ENCODE data around the gene CDC42. TPM values are rescaled to one million over a fixed set of nuclear protein-coding genes. Genes with fewer than 3 reads are reported as not detected.

CDC42 gene
- total and polyA plus RNA-seq, 2 experiments from 2014 or later: 119 to 184 TPM

GRCh38 chr1:22071511-22071910, 19.0 kb downstream of the CDC42 start:
- peaks cover 55% of the 10 kb centered on the region for H4K20me1 ChIP-seq (replicated peaks; ENCODE audit: insufficient read depth)
- peaks cover 56% of the 10 kb centered on the region for H3K4me1 Mint-ChIP-seq
- H3K4me3 ChIP-seq: no peak overlapping the region
- H3K4me1 ChIP-seq (ENCODE audit: insufficient read depth): peaks cover 32% of the 10 kb centered on the region
- peaks cover 12% of the 10 kb centered on the region; the same call in 2 of the 3 replicates for H3K9me3 Mint-ChIP-seq
- H3K27ac ChIP-seq (ENCODE audit: low read depth): peak overlapping the region; percentile 63; the same call in 1 of the 2 replicates
- H3K4me3 Mint-ChIP-seq: no peak overlapping the region
- H2AFZ ChIP-seq: no peak overlapping the region
- H3K36me3 Mint-ChIP-seq (ENCODE audit: low read depth): peaks cover 23% of the 10 kb centered on the region; the same call in 2 of the 3 replicates
- peaks cover 10% of the 10 kb centered on the region for H3K27me3 Mint-ChIP-seq (ENCODE audit: insufficient read depth, low read depth, poor library complexity)
- H3K79me2 ChIP-seq (replicated peaks; ENCODE audit: insufficient read depth): peaks cover 100% of the 10 kb centered on the region
- DNase-seq (ENCODE audit: low spot score) (no peak), ATAC-seq (no peak)
- H3K36me3 ChIP-seq (ENCODE audit: insufficient read depth): no peaks in the 10 kb centered on the region
- no peaks in the 10 kb centered on the region for H3K27me3 ChIP-seq (ENCODE audit: insufficient read depth)
- no peaks in the 10 kb centered on the region; the same call in 1 of the 2 replicates for H3F3A ChIP-seq (replicated peaks; ENCODE audit: low read depth)
- H3K4me2 ChIP-seq: no peak overlapping the region
- H3K9me2 ChIP-seq (ENCODE audit: insufficient read depth): peaks cover 3% of the 10 kb centered on the region; the same call in 1 of the 2 replicates
- TF ChIP-seq POLR2AphosphoS5 (IDR thresholded peaks at IDR 0.05; ENCODE audit: low read depth) (no peak), ZNF114 (CRISPR knock-in tag; IDR thresholded peaks at IDR 0.05) (no peak), ETS1 (IDR thresholded peaks at IDR 0.05) (no peak), JUNB (IDR thresholded peaks at IDR 0.05; ENCODE audit: unreplicated experiment) (no peak), NANOG (IDR thresholded peaks at IDR 0.05; ENCODE audit: borderline replicate concordance) (no peak), REST (IDR thresholded peaks at IDR 0.05; ENCODE audit: unreplicated experiment) (no peak), EZH2phosphoT487 (IDR thresholded peaks at IDR 0.05; ENCODE audit: unreplicated experiment) (no peak), ZNF331 (CRISPR knock-in tag; IDR thresholded peaks at IDR 0.05; ENCODE audit: low read depth) (no peak), ZNF462 (CRISPR knock-in tag; IDR thresholded peaks at IDR 0.05) (no peak), EZH2 (IDR thresholded peaks at IDR 0.05; ENCODE audit: low read depth, unreplicated experiment) (no peak), CTCF (conservative IDR thresholded peaks at IDR 0.05; ENCODE audit: low read depth in 2 of 2) (no peak), CREB1 (CRISPR knock-in tag; IDR thresholded peaks at IDR 0.05; ENCODE audit: low read depth) (no peak), STAT1 (IDR thresholded peaks at IDR 0.05; ENCODE audit: unreplicated experiment) (no peak)
- no peak overlapping the region for H3K27ac Mint-ChIP-seq
